Neuron (in vitro differentiated cells): ENCODE measurements around the gene CRLF1.

Source experiments
- H2AFZ ChIP-seq: one replicate; pipeline ENCODE4 v1.6.1; 2013; ENCODE audit warnings: low read depth, mild to moderate bottlenecking, inconsistent platforms, low read length, moderate library complexity
- H3K27me3 ChIP-seq: one replicate; pipeline ENCODE4 v1.6.1; 2013; ENCODE audit warnings: low read length; ENCODE audit not compliant: insufficient read depth
- H3K36me3 ChIP-seq: one replicate; pipeline ENCODE4 v1.6.1; 2013; ENCODE audit warnings: low read length; ENCODE audit not compliant: insufficient read depth
- H3K4me1 ChIP-seq: one replicate; pipeline ENCODE4 v1.6.1; 2013; ENCODE audit warnings: low read length; ENCODE audit not compliant: insufficient read depth
- H3K4me3 ChIP-seq: 2 replicates; pipeline ENCODE4 v1.5.1; 2013; ENCODE audit warnings: mild to moderate bottlenecking, low read length, moderate library complexity
- H3K9me3 ChIP-seq: one replicate; pipeline ENCODE4 v1.6.1; 2013; ENCODE audit warnings: low read length

CRLF1 gene

GRCh38 chr19:18610556-18611326 is 4.1 kb upstream of the CRLF1 start:
- Histone ChIP-seq H3K36me3 (no peaks in the 10 kb centered on the region), H3K4me1 (peaks cover 36% of the 10 kb centered on the region), H3K27me3 (peaks cover 80% of the 10 kb centered on the region), H3K4me3 (no peak overlapping the region), H2AFZ (no peak overlapping the region), H3K9me3 (no peaks in the 10 kb centered on the region)

DNA sequence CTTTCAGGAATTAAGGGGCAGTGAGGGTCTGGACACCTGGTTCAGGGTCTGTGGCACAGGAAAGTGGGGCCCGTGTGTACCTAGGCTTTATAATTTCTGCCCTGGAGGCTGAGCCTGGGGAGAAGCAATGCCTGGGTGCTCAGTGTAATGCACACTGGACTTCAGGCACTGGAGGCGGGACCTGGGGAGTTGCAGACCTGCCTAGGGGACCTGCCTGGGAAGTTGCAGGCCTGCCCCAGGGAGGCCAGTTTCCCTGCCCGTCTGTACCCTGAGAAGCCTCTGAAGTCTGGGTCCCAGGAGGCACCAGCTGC is 3.6 kb upstream of the CRLF1 start:
- Histone ChIP-seq H3K4me3 (no peak overlapping the region), H3K4me1 (peaks cover 36% of the 10 kb centered on the region), H2AFZ (no peak overlapping the region), H3K27me3 (peaks cover 84% of the 10 kb centered on the region), H3K36me3 (no peaks in the 10 kb centered on the region), H3K9me3 (no peaks in the 10 kb centered on the region)

- no peak overlapping the region for H3K4me3 ChIP-seq
- H3K27me3 ChIP-seq, result peaks cover 89% of the 10 kb centered on the region
- no peaks in the 10 kb centered on the region for H3K36me3 ChIP-seq
- H2AFZ ChIP-seq, result no peak overlapping the region
- no peaks in the 10 kb centered on the region for H3K9me3 ChIP-seq
- H3K4me1 ChIP-seq, result peaks cover 39% of the 10 kb centered on the region
Measured at GRCh38 chr19:18609717-18610051, 3.1 kb upstream of the CRLF1 start.

GRCh38 chr19:18608805-18609716 is 2.5 kb upstream of the CRLF1 start:
- Histone ChIP-seq H2AFZ (no peak overlapping the region), H3K36me3 (no peaks in the 10 kb centered on the region), H3K4me1 (peaks cover 45% of the 10 kb centered on the region), H3K27me3 (peaks cover 89% of the 10 kb centered on the region), H3K4me3 (no peak overlapping the region), H3K9me3 (no peaks in the 10 kb centered on the region)

- Histone ChIP-seq H3K4me3 (no peak overlapping the region), H2AFZ (no peak overlapping the region), H3K4me1 (peaks cover 43% of the 10 kb centered on the region), H3K9me3 (no peaks in the 10 kb centered on the region), H3K27me3 (peaks cover 89% of the 10 kb centered on the region), H3K36me3 (no peaks in the 10 kb centered on the region)
Measured at GRCh38 chr19:18608102-18608804, 1.7 kb upstream of the CRLF1 start.

DNA sequence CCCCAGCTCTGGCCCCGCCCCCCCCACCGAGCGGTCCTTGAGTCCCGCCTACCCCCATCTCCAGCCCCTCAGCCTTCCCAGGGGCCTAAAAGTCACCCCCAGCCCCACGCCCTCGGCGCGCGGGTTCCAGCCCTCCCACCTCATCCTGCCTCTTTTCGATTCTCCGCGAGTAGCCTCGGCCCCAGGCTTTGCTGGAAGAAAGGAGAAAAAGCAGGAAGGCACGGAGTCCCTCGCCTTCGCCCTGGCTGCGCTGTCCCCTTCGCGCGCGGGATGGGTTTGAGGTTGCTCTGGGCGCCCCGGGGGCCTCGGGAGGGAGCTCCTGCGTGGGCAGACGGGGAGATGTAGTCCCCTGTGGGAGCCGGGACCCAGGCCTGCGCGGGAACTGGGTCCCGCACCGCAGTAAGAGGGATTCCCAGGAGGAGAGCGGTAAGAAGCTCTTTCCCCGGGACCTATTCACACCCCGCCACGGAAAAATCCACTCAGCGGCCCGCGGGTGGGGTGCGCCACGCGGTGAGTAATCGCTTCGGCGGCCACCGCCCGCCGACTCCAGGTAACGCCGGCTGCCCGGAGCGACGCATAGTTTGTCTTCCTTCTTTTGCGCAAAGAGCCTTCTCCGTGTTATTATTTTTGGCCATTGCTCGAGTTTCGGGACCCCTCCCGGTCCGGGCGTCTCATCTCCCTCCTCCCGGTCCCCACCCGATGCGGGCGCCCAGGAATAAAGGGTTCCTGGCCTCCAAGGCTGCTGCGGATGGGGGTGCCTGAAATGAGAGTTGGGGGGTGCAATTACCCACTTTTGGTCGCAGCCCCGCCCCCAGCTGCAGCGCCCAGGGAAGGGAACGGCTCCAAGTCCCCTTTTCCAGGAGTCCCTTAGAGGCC is 865 bp upstream of the CRLF1 start:
- Histone ChIP-seq H2AFZ (no peak overlapping the region), H3K4me1 (peaks cover 40% of the 10 kb centered on the region), H3K4me3 (no peak overlapping the region), H3K9me3 (no peaks in the 10 kb centered on the region), H3K27me3 (peaks cover 90% of the 10 kb centered on the region), H3K36me3 (no peaks in the 10 kb centered on the region)

DNA sequence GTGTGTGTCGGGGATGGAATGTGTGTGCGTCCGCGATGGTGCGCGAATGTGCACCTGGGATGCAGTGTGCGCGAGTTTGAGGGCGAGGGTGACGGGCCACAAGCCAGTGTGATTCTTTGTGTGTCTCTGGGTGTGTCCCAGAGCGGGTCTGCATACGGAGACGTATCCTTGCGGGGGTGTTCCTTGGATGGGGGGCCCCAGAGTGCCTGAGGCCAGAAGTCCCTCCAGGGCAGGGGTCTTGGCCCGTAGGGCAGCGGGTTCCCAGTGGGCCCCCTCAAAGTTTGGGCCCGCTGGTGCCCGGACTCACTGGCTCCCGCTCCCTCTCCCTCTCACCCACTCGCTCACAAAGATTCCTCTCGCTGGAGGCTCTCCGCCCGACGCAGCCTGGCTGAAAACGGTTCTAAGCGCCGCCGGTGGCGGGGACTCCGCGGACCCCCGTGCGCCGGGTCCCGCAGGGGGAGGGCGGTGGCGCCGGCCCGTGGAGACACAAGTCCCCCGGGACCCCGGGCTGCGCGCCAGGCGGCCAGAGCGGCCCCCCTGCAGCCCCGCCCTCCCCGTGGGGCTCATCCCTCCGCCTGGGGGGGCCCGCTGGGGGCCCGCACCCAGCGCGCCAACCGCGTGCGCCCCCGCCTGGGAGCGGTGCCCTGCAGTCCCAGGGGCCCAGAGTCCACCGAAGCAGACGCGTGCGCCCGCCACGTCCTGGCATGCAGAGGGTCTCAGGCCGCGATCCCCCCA is 886 bp downstream of the CRLF1 start:
- Histone ChIP-seq H3K27me3 (peaks cover 84% of the 10 kb centered on the region), H3K36me3 (no peaks in the 10 kb centered on the region), H3K4me1 (peaks cover 23% of the 10 kb centered on the region), H3K4me3 (no peak overlapping the region), H2AFZ (no peak overlapping the region), H3K9me3 (no peaks in the 10 kb centered on the region)

DNA sequence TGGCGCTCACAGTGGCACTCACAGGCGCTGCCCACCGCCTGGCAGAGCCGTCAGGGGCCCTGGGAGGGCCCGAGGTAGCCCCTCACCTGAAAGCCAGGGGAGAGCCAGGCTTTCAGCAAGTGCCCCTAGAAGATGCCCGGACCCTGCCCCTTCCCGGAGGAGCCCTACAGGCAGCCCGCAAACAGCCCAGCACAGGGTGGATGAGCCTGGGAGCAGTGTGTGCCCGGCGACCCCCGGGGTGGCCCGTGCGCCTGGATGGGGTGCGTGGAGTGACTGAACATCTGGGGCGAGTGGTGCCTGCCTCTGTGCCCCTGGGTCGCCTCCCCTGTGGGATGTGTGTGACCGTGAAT is 1.4 kb downstream of the CRLF1 start:
- no peak overlapping the region for H3K4me3 ChIP-seq

DNA sequence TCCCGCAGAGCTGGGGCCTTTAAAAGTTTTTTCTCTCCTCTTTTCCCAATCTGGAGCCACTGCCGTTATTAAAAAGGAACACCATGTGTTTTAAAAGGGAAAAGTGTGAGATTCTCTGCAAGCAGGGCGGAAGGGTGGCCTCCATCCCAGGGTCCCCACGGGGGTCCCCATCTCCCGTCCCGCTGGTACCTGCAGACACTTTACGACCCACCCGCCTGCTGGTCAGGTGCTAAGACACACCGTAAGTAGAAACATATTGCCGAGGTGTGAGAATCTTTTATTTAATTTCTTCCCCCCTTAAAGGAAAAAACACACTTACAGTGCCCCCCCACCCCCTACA is 1.8 kb downstream of the CRLF1 start:
- Histone ChIP-seq H3K36me3 (no peaks in the 10 kb centered on the region), H3K4me3 (no peak overlapping the region), H2AFZ (no peak overlapping the region), H3K9me3 (no peaks in the 10 kb centered on the region), H3K27me3 (peaks cover 75% of the 10 kb centered on the region), H3K4me1 (peaks cover 16% of the 10 kb centered on the region)

More for the DNA sequence above, 1.4 kb downstream of the CRLF1 start:
- H3K4me1 ChIP-seq, result peaks cover 19% of the 10 kb centered on the region
- H3K9me3 ChIP-seq, result no peaks in the 10 kb centered on the region
- no peaks in the 10 kb centered on the region for H3K36me3 ChIP-seq
- H3K27me3 ChIP-seq, result peaks cover 78% of the 10 kb centered on the region
- H2AFZ ChIP-seq, result no peak overlapping the region

GRCh38 chr19:18603958-18604819 is 2.4 kb downstream of the CRLF1 start:
- no peaks in the 10 kb centered on the region for H3K36me3 ChIP-seq
- H2AFZ ChIP-seq, result no peak overlapping the region
- peaks cover 16% of the 10 kb centered on the region for H3K4me1 ChIP-seq
- H3K4me3 ChIP-seq, result no peak overlapping the region
- H3K27me3 ChIP-seq, result peaks cover 72% of the 10 kb centered on the region
- no peaks in the 10 kb centered on the region for H3K9me3 ChIP-seq

GRCh38 chr19:18603255-18603957 is 3.2 kb downstream of the CRLF1 start:
- Histone ChIP-seq H3K9me3 (no peaks in the 10 kb centered on the region), H2AFZ (no peak overlapping the region), H3K27me3 (peaks cover 69% of the 10 kb centered on the region), H3K4me1 (peaks cover 16% of the 10 kb centered on the region), H3K4me3 (no peak overlapping the region), H3K36me3 (no peaks in the 10 kb centered on the region)
